Upper lobe of right lung (tissue), 1 donor: ENCODE measurements around the gene PHRF1. TPM values are rescaled to one million over a fixed set of nuclear protein-coding genes. Genes with fewer than 3 reads are reported as not detected.

ENCODE experiments used
- ATAC-seq: fragments of 200-7000 bp; cut with Tn5 transposase; one replicate; pipeline ENCODE4 v1.9.1; 2020; ENCODE audit warnings: mild to moderate bottlenecking, moderate library complexity
- DNase-seq: peaks from one replicate; pipeline ENCODE4 v3.0.0-alpha.2; 2020
- H3K27ac ChIP-seq: fragments of 200-600 bp; one replicate; pipeline ENCODE4 v1.8.0; 2022
- H3K27me3 ChIP-seq: fragments of 200-600 bp; one replicate; pipeline ENCODE4 v1.8.0; 2022; ENCODE audit warnings: mild to moderate bottlenecking
- H3K36me3 ChIP-seq: fragments of 200-600 bp; one replicate; pipeline ENCODE4 v1.8.0; 2022
- H3K4me1 ChIP-seq: fragments of 200-600 bp; one replicate; pipeline ENCODE4 v1.8.0; 2022
- H3K4me3 ChIP-seq: fragments of 200-600 bp; one replicate; pipeline ENCODE4 v1.8.0; 2022; ENCODE audit warnings: mild to moderate bottlenecking
- H3K9me3 ChIP-seq: fragments of 200-600 bp; one replicate; pipeline ENCODE4 v1.8.0; 2022
- intact Hi-C: fragments of 100-400 bp; cut with DNase I; formaldehyde crosslinking; loops from one replicate; pipeline ENCODE4 v1.11.0; 2022
- total RNA-seq: library from RNA; stranded (reverse); fragmentation: NEBNext Ultra II Directional; extraction: Animal tissue kit (Norgen Biotek cat#: 25700); gene quantifications from one replicate; pipeline ENCODE4 v1.2.1, GENCODE V29; 2021
- TF ChIP-seq, protein P1 (sequence below): fragments of 200-600 bp; IDR thresholded peaks from one replicate; pipeline ENCODE4 v1.8.0; 2022; ENCODE audit warnings: antibody characterized with exemption
- donor health status: DM: no; HTN: yes; CAD: no; lungs with severe emphysema.

The PHRF1 gene
- total RNA-seq, 1 donor from 2014 or later, result 31.0 TPM

DNA sequence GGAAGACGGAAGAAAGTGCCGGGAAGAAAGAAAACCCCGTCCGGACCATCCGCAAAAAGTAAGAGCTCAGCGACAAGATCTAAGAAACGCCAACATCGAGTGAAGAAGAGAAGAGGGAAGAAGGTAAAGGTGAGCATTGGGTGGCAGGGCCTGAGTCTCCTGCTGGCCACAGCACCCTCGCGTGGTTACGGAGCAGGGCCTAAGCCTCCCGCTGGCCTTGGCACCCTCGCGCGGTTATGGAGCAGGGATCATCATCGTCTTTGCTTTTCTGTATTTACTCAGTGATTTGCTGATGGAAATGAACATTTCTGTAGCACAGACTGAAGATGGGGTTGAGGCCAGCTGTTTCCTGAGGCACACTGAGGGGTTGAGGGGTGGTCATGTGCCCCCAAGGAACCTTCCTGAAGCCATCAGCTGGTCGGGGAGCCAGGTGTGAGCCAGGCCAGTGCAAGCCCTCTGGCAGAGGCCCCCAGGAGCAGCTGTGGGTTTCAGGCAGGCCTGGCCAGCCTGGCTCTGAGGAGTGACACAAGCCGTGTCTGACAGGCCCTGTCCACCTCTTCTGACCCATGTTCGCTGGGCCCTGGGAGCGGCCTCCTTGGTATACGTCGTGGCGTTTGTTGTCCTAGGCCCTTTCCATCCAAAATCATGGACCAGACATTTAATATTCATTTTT is 25.4 kb downstream of the PHRF1 start:
- DNase-seq, result no peak
- Histone ChIP-seq H3K9me3 (no peaks in the 10 kb centered on the region), H3K27ac (no peak overlapping the region), H3K4me3 (no peak overlapping the region), H3K36me3 (peaks cover 97% of the 10 kb centered on the region), H3K4me1 (no peaks in the 10 kb centered on the region), H3K27me3 (no peaks in the 10 kb centered on the region)
- ATAC-seq, result no peak
- TF ChIP-seq, protein P1, sequence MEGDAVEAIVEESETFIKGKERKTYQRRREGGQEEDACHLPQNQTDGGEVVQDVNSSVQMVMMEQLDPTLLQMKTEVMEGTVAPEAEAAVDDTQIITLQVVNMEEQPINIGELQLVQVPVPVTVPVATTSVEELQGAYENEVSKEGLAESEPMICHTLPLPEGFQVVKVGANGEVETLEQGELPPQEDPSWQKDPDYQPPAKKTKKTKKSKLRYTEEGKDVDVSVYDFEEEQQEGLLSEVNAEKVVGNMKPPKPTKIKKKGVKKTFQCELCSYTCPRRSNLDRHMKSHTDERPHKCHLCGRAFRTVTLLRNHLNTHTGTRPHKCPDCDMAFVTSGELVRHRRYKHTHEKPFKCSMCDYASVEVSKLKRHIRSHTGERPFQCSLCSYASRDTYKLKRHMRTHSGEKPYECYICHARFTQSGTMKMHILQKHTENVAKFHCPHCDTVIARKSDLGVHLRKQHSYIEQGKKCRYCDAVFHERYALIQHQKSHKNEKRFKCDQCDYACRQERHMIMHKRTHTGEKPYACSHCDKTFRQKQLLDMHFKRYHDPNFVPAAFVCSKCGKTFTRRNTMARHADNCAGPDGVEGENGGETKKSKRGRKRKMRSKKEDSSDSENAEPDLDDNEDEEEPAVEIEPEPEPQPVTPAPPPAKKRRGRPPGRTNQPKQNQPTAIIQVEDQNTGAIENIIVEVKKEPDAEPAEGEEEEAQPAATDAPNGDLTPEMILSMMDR, result no peak
- intact Hi-C loops, result no loop called here

DNA sequence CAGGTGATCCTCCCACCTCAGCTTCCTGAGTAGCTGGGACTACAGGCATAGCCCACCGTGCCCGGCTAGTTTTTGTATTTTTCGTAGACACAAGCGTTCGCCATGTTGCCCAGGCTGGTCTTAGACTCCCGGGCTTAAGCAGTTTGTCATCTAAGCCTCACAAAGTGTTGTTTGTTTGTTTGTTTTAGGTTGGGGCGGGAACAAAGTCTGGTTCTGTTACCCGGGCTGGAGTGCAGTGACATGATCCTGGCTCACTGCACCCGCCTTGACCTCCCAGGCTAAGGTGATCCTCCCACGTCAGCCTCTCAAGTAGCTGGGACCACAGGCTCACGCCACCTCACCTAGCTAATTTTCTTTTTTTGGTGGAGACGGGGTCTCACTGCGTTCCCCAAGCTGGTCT is 26.9 kb downstream of the PHRF1 start:
- H3K36me3 ChIP-seq, result peaks cover 99% of the 10 kb centered on the region
- TF ChIP-seq, protein P1, result no peak
- H3K27me3 ChIP-seq, result no peaks in the 10 kb centered on the region
- H3K4me3 ChIP-seq, result no peak overlapping the region
- no peak overlapping the region for H3K27ac ChIP-seq
- intact Hi-C loops, result no loop called here
- DNase-seq, result no peak
- ATAC-seq, result no peak
- no peaks in the 10 kb centered on the region for H3K9me3 ChIP-seq
- no peaks in the 10 kb centered on the region for H3K4me1 ChIP-seq

DNA sequence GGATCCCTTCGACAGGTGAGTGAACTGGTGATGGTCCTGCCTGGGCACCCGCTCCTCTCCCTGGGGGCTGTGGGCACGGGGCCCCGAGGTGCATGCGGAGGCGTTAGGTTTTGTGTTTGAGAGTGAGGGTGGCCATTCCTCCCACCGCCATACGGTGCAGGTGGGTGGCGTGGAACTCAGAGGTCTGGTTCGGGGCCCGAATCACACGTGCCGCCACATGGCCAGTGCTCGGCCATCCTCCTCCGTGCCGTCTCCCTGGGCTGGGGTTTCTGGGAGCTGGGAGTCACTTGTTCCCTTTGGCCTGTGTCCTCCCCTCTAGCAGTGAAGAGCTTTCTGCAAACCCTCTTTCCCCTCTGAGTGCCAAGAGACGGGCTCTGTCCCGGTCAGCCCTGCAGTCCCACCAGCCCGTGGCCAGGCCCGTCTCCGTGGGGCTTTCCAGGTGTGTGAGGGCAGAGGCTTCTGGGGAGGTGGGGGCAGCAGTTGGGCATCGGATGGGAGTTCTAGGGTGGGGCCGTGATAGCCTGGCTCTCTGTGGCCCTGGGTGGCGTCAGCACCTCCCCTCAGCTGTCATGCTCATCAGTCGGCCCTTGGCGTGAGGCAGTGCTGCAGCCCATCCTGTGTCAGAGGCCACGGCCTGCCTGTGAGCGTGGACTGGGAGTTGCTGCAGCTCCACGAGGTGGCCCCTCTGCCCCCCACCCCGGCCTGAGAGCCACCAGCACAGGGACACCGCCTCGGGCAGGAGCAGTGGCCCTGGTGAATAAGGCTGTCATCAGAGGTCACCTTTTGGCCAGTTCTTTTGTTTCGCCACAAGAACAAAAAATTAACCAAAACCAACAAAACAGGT is 29.2 kb downstream of the PHRF1 start:
- Histone ChIP-seq H3K4me3 (no peak overlapping the region), H3K27ac (no peak overlapping the region)
- DNase-seq, result no peak

DNA sequence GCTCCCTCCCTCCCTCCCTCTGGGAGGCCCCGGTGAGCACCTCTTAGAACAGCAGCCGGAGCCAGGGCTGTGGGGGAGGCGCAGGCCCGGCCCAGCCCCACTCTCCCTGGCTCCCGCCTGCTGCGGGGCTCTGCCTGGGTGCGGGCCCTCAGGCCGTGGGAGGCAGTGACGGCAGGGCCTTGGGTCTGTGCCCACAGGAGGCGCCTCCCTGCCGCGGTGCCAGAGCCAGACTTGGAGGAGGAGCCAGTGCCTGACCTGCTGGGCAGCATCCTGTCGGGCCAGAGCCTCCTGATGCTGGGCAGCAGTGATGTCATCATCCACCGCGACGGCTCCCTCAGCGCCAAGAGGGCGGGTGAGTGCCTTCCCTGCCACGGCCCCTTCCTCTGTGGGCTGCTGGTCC is 30.0 kb downstream of the PHRF1 start:
- H3K27ac ChIP-seq, result no peak overlapping the region

More for the DNA sequence above, 29.2 kb downstream of the PHRF1 start:
- ATAC-seq, result no peak
- TF ChIP-seq, protein P1, result no peak
- Histone ChIP-seq H3K4me1 (no peaks in the 10 kb centered on the region), H3K27me3 (no peaks in the 10 kb centered on the region), H3K9me3 (no peaks in the 10 kb centered on the region), H3K36me3 (peaks cover 100% of the 10 kb centered on the region)
- intact Hi-C loops, result no loop called here

DNA sequence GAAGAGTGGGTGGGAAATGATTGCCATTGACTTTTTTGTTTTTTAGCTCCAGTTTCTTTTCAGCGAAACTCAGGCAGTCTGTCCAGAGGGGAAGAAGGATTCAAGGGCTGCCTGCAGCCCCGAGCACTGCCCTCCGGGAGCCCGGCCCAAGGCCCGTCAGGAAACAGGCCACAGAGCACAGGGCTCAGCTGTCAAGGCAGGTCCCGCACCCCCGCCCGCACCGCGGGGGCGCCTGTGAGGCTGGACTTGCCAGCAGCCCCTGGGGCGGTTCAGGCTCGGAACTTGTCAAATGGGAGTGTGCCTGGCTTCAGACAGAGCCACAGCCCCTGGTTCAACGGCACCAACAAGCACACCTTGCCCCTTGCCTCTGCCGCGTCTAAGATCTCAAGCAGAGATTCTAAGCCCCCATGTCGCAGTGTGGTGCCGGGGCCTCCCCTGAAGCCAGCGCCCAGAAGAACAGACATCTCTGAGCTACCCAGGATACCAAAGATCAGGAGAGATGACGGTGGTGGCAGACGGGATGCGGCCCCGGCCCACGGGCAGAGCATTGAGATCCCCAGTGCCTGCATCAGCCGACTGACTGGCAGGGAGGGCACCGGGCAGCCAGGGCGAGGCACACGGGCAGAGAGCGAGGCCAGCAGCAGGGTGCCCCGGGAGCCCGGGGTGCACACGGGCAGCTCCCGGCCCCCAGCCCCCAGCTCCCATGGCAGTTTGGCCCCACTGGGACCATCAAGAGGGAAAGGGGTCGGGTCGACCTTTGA is 30.9 kb downstream of the PHRF1 start:
- no peaks in the 10 kb centered on the region for H3K4me1 ChIP-seq
- H3K27ac ChIP-seq, result no peak overlapping the region
- no peak overlapping the region for H3K4me3 ChIP-seq
- intact Hi-C loops, result no loop called here
- H3K27me3 ChIP-seq, result no peaks in the 10 kb centered on the region
- peaks cover 100% of the 10 kb centered on the region for H3K36me3 ChIP-seq
- no peak for DNase-seq
- H3K9me3 ChIP-seq, result no peaks in the 10 kb centered on the region
- TF ChIP-seq, protein P1, result no peak
- ATAC-seq, result no peak

More for the DNA sequence above, 30.0 kb downstream of the PHRF1 start:
- DNase-seq, result peak; percentile 88
- no peaks in the 10 kb centered on the region for H3K27me3 ChIP-seq
- TF ChIP-seq, protein P1, result no peak
- no peaks in the 10 kb centered on the region for H3K9me3 ChIP-seq
- intact Hi-C loops, result no loop called here
- H3K36me3 ChIP-seq, result peaks cover 100% of the 10 kb centered on the region
- H3K4me1 ChIP-seq, result no peaks in the 10 kb centered on the region
- no peak overlapping the region for H3K4me3 ChIP-seq
- peak; percentile 84 for ATAC-seq
